Measurements from ENCODE around the gene GFI1B.

DNA sequence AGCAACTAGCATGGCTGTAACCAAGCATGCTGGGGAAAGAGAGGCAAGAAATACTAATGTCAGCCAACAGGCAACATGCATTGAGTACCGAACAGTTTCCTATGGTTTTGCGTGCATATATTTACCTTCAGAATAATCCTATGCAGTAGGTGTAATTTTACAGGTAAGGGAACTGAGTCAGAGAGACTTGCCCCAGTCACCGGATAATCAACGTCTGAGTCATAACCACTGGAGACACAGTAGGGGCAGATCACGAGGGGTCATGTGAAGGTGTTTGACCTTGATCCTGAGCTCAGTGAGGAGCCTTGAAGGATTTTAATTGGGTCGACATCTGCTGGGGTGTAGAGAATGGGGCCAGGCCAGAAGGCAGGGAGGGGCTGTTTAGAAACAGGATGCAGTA is 20.7 kb upstream of the GFI1B start:
- TF ChIP-seq EZH2 (IDR thresholded peaks at IDR 0.05; ENCODE audit: borderline replicate concordance, low read depth, low read length, poor library complexity, severe bottlenecking) = no peak
- TF ChIP-seq, protein P1, sequence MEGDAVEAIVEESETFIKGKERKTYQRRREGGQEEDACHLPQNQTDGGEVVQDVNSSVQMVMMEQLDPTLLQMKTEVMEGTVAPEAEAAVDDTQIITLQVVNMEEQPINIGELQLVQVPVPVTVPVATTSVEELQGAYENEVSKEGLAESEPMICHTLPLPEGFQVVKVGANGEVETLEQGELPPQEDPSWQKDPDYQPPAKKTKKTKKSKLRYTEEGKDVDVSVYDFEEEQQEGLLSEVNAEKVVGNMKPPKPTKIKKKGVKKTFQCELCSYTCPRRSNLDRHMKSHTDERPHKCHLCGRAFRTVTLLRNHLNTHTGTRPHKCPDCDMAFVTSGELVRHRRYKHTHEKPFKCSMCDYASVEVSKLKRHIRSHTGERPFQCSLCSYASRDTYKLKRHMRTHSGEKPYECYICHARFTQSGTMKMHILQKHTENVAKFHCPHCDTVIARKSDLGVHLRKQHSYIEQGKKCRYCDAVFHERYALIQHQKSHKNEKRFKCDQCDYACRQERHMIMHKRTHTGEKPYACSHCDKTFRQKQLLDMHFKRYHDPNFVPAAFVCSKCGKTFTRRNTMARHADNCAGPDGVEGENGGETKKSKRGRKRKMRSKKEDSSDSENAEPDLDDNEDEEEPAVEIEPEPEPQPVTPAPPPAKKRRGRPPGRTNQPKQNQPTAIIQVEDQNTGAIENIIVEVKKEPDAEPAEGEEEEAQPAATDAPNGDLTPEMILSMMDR (conservative IDR thresholded peaks at IDR 0.05; ENCODE audit: low read depth, low read length) = no peak

Data from A673 (cell line).